ENCODE measurements around the gene CELA3A.

DNA sequence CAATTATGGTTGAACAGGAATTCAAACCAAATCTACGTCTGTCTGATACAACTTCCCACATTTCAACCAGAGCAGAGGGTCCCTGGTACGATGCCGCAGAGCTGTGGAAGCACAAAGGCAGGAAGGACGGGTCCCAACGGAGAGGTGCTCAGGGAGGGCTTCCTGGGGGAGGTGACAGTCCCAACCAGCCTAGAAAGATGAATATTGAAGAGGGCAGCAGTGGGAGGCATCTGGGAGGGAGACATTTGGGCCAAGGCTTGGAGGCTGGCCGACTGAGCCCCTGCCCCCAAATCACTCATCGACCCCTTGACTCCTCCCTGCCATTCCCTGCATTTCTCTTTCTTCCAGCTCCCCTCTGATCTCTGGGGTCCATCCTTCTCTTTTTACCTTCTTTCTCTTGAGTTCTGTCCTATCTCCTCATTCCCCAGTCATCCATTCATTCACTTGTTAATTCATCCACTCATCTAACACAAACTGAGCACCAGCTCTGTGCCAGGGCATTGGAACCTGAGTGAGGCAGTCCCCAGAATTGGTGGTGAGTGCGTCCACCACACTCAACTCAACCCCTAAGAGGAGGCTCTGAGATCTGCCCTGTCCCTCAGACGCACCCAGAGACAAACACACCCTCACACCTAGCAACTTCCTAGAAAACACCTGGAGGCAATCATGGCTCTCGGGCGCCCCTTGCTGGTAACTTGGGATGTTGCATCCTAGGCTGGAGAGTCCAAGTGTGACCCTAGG is 37.8 kb upstream of the CELA3A start:
- TF ChIP-seq, protein P1, sequence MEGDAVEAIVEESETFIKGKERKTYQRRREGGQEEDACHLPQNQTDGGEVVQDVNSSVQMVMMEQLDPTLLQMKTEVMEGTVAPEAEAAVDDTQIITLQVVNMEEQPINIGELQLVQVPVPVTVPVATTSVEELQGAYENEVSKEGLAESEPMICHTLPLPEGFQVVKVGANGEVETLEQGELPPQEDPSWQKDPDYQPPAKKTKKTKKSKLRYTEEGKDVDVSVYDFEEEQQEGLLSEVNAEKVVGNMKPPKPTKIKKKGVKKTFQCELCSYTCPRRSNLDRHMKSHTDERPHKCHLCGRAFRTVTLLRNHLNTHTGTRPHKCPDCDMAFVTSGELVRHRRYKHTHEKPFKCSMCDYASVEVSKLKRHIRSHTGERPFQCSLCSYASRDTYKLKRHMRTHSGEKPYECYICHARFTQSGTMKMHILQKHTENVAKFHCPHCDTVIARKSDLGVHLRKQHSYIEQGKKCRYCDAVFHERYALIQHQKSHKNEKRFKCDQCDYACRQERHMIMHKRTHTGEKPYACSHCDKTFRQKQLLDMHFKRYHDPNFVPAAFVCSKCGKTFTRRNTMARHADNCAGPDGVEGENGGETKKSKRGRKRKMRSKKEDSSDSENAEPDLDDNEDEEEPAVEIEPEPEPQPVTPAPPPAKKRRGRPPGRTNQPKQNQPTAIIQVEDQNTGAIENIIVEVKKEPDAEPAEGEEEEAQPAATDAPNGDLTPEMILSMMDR (IDR thresholded peaks at IDR 0.05): peak; percentile 89
- no peak for TF ChIP-seq ZFX (IDR thresholded peaks at IDR 0.05; ENCODE audit: borderline replicate concordance)

Data from 22Rv1 (cell line).